HCT116 (cell line): Measurements from ENCODE around the gene ABCC10. TPM values are rescaled to one million over a fixed set of nuclear protein-coding genes. Genes with fewer than 3 reads are reported as not detected.
"Not testable (repeated sequence)": the region's sequence is repeated elsewhere in the genome, so short reads cannot be mapped to it uniquely, and the experiment has no call there.

Experiments
- ATAC-seq: fragments of 200-7000 bp; cut with Tn5 transposase; 2 replicates; pipeline ENCODE4 v1.9.1; 2020; ENCODE audit warnings: mild to moderate bottlenecking, moderate library complexity
- BruUV-seq: library from RNA; stranded (reverse); fragments of 400-500 nt; replicated peaks from 2 replicates; lab custom pipeline; 2021; lab: Mats Ljungman, UMichigan
- CTCF ChIA-PET: fragments of 300-600 bp; sonication (Branson Sonifier 250); formaldehyde crosslinking; loops from one replicate; lab custom pipeline; 2021; ENCODE audit warnings: antibody characterized with exemption; lab: Charles Lee
- POLR2A ChIA-PET: fragments of 300-600, 350-600 bp; sonication (Branson Sonifier 250); formaldehyde crosslinking; loops from one replicate; lab custom pipeline; 2021; ENCODE audit warnings: antibody characterized with exemption; lab: Charles Lee
- RAD21 ChIA-PET, 2 experiments: fragments of 300-600 bp; sonication (Branson Sonifier 250); formaldehyde crosslinking; loops; one replicate each; lab custom pipeline; 2023; ENCODE audit warnings: low total read pairs in 2 of 2; ENCODE audit not compliant: uncharacterized antibody in 2 of 2, unreplicated experiment in 2 of 2, low non-redundant PET in 1 of 2; lab: Charles Lee
- DNase-seq: peaks from one replicate; pipeline ENCODE4 v3.0.0-alpha.2; 2010; ENCODE audit warnings: low read depth, low spot score
- H2AFZ ChIP-seq: fragments of 200-600 bp; shearing (Covaris generic), sonication (generic); 2 replicates; pipeline ENCODE4 v1.6.1; 2017; ENCODE audit warnings: low read depth, mixed run types, mixed read lengths, antibody characterized with exemption, low read length; ENCODE audit not compliant: poor library complexity, severe bottlenecking
- H3K27ac ChIP-seq: 2 replicates; pipeline ENCODE4 v1.5.1; 2012; ENCODE audit warnings: low read depth, low read length
- H3K27me3 ChIP-seq: fragments of 200-600 bp; sonication (generic); 2 replicates; pipeline ENCODE4 v1.6.1; 2016; ENCODE audit warnings: mixed run types, low read length, mixed read lengths; ENCODE audit not compliant: insufficient read depth
- H3K36me3 ChIP-seq, 2 experiments: fragments of 200-500 bp in 1 of 2; fragments of 200-600 bp in 1 of 2; sonication (Bioruptor generic) in 1 of 2; sonication (generic) in 1 of 2; 2 replicates each; pipeline versions ENCODE4 v1.5.1 to v1.6.1; 2014 to 2016; ENCODE audit warnings: low read length in 2 of 2, inconsistent platforms in 1 of 2, mixed read lengths in 1 of 2, mixed run types in 1 of 2; ENCODE audit not compliant: insufficient read depth in 2 of 2, control insufficient read depth in 1 of 2
- H3K4me1 ChIP-seq, 2 experiments: fragments of 200-600 bp in 1 of 2; sonication (generic) in 1 of 2; 2 replicates each; pipeline versions ENCODE4 v1.5.1 to v1.6.1; 2012 to 2017; ENCODE audit warnings: low read length in 2 of 2, inconsistent platforms in 1 of 2, mild to moderate bottlenecking in 1 of 2, mixed read lengths in 1 of 2, mixed run types in 1 of 2, moderate library complexity in 1 of 2; ENCODE audit not compliant: insufficient read depth in 2 of 2, control insufficient read depth in 1 of 2
- H3K4me2 ChIP-seq: fragments of 200-600 bp; sonication (generic); 2 replicates; pipeline ENCODE4 v1.6.1; 2017; ENCODE audit warnings: mixed run types, low read length, mixed read lengths
- H3K4me3 ChIP-seq, 2 experiments: fragments of 200-600 bp in 1 of 2; sonication (generic) in 1 of 2; replicated peaks in 1 of 2; 2 replicates each; pipeline ENCODE4 v1.5.1; 2011 to 2016; ENCODE audit warnings: low read length in 2 of 2, control low read depth in 1 of 2, low read depth in 1 of 2, mild to moderate bottlenecking in 1 of 2, mixed read lengths in 1 of 2, mixed run types in 1 of 2
- H3K79me2 ChIP-seq: fragments of 200-600 bp; sonication (generic); 2 replicates; pipeline ENCODE4 v1.6.1; 2017; ENCODE audit warnings: mild to moderate bottlenecking, mixed run types, low read length, moderate library complexity, mixed read lengths; ENCODE audit not compliant: insufficient read depth
- H3K9ac ChIP-seq: fragments of 200-600 bp; sonication (generic); 2 replicates; pipeline ENCODE4 v1.6.1; 2016; ENCODE audit warnings: low read length, mixed read lengths
- H3K9me2 ChIP-seq: fragments of 200-600 bp; sonication (generic), shearing (Covaris generic); 2 replicates; pipeline ENCODE4 v1.6.1; 2017; ENCODE audit warnings: mixed run types, mild to moderate bottlenecking, moderate library complexity; ENCODE audit not compliant: insufficient read depth
- H3K9me3 ChIP-seq, 2 experiments: fragments of 200-500 bp in 1 of 2; fragments of 200-600 bp in 1 of 2; sonication (Bioruptor generic) in 1 of 2; sonication (generic) in 1 of 2; 2 replicates each; pipeline ENCODE4 v1.6.1; 2014 to 2017; ENCODE audit warnings: low read length in 2 of 2, mixed read lengths in 2 of 2, inconsistent platforms in 1 of 2, low read depth in 1 of 2, mild to moderate bottlenecking in 1 of 2, mixed run types in 1 of 2, moderate library complexity in 1 of 2; ENCODE audit not compliant: control insufficient read depth in 1 of 2, insufficient read depth in 1 of 2
- H4K20me1 ChIP-seq: fragments of 200-600 bp; sonication (generic), shearing (Covaris generic); 2 replicates; pipeline ENCODE4 v1.6.1; 2017; ENCODE audit warnings: mixed run types, mild to moderate bottlenecking, moderate library complexity; ENCODE audit not compliant: insufficient read depth
- ATF3 ChIP-seq: IDR thresholded peaks from 2 replicates; pipeline ENCODE4 v1.6.1; 2012
- ELF1 ChIP-seq: IDR thresholded peaks from 2 replicates; pipeline ENCODE4 v1.6.1; 2012; ENCODE audit warnings: low read depth, borderline replicate concordance
- EZH2 ChIP-seq: fragments of 200-600 bp; sonication (generic); IDR thresholded peaks from 2 replicates; pipeline ENCODE4 v1.6.1; 2017; ENCODE audit warnings: antibody characterized with exemption, mixed run types
- RAD21 ChIP-seq: IDR thresholded peaks from 2 replicates; pipeline ENCODE4 v1.6.1; 2012; ENCODE audit warnings: low read depth, mild to moderate bottlenecking
- REST ChIP-seq: IDR thresholded peaks from 2 replicates; pipeline ENCODE4 v1.6.1; 2012; ENCODE audit warnings: low read depth
- SP1 ChIP-seq: IDR thresholded peaks from 2 replicates; pipeline ENCODE4 v1.6.1; 2012; ENCODE audit warnings: low read depth
- SRF ChIP-seq: IDR thresholded peaks from 2 replicates; pipeline ENCODE4 v1.6.1; 2012; ENCODE audit warnings: low read depth
- YY1 ChIP-seq: IDR thresholded peaks from 2 replicates; pipeline ENCODE4 v1.6.1; 2011; ENCODE audit warnings: low read length, low read depth, moderate library complexity, mild to moderate bottlenecking; ENCODE audit not compliant: insufficient replicate concordance; ENCODE audit errors: extremely low read depth
- ZNF274 ChIP-seq: fragments of 200-500 bp; sonication (Bioruptor generic); IDR thresholded peaks from 2 replicates; pipeline ENCODE4 v1.6.1; 2014; ENCODE audit warnings: mild to moderate bottlenecking, low read depth, low read length, inconsistent platforms
- intact Hi-C: fragments of 100-400 bp; cut with micrococcal nuclease; formaldehyde crosslinking; loops from 2 replicates; pipeline ENCODE4 v1.10.0; 2022
- total RNA-seq: library from RNA; stranded (reverse); gene quantifications from one replicate; pipeline ENCODE4 v1.2.1, GENCODE V29; 2021; ENCODE audit not compliant: unreplicated experiment
- TF ChIP-seq, protein P1 (sequence below), 3 experiments: fragments of 200-600 bp in 1 of 3; sonication (generic) in 1 of 3; IDR thresholded peaks in 2 of 3; conservative IDR thresholded peaks in 1 of 3; 2 replicates each; pipeline ENCODE4 v1.5.1; 2012 to 2017; ENCODE audit warnings: low read depth in 2 of 3, low read length in 2 of 3, antibody characterized with exemption in 1 of 3, borderline replicate concordance in 1 of 3, control low read depth in 1 of 3, mild to moderate bottlenecking in 1 of 3, mixed read lengths in 1 of 3, mixed run types in 1 of 3, moderate library complexity in 1 of 3; ENCODE audit not compliant: insufficient read depth in 1 of 3

ABCC10 gene
- total RNA-seq, 1 experiment from 2014 or later = 29.9 TPM

GRCh38 chr6:43497689-43498088, 70.3 kb downstream of the ABCC10 start:
- Histone ChIP-seq H2AFZ (no peak overlapping the region), H3K9me3 (no peaks in the 10 kb centered on the region), H3K9ac (no peak overlapping the region), H3K27ac (no peak overlapping the region; the same call in 1 of the 2 replicates), H3K4me3 (no peak overlapping the region), H3K4me1 (peaks cover 25 to 38% of the 10 kb centered on the region in 2 experiments), H3K4me2 (no peak overlapping the region), H3K36me3 (peaks cover 5 to 38% of the 10 kb centered on the region in 2 experiments; a peak in 3 of 4 replicates), H3K9me2 (no peaks in the 10 kb centered on the region), H3K27me3 (no peaks in the 10 kb centered on the region), H3K79me2 (peaks cover 39% of the 10 kb centered on the region), H4K20me1 (no peaks in the 10 kb centered on the region)
- ATAC-seq (no peak), DNase-seq (no peak)
- TF ChIP-seq RAD21 (no peak), YY1 (no peak), ZNF274 (no peak), ELF1 (no peak), REST (no peak), SRF (no peak), EZH2 (no peak), ATF3 (no peak), SP1 (no peak)
- TF ChIP-seq, protein P1, sequence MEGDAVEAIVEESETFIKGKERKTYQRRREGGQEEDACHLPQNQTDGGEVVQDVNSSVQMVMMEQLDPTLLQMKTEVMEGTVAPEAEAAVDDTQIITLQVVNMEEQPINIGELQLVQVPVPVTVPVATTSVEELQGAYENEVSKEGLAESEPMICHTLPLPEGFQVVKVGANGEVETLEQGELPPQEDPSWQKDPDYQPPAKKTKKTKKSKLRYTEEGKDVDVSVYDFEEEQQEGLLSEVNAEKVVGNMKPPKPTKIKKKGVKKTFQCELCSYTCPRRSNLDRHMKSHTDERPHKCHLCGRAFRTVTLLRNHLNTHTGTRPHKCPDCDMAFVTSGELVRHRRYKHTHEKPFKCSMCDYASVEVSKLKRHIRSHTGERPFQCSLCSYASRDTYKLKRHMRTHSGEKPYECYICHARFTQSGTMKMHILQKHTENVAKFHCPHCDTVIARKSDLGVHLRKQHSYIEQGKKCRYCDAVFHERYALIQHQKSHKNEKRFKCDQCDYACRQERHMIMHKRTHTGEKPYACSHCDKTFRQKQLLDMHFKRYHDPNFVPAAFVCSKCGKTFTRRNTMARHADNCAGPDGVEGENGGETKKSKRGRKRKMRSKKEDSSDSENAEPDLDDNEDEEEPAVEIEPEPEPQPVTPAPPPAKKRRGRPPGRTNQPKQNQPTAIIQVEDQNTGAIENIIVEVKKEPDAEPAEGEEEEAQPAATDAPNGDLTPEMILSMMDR (IDR thresholded peaks at IDR 0.05 in 2 of 3, conservative IDR thresholded peaks at IDR 0.05 in 1 of 3; ENCODE audit: borderline replicate concordance in 1 of 3, insufficient read depth in 1 of 3, low read depth in 2 of 3, low read length in 2 of 3) = no peak
- CTCF ChIA-PET = no interaction called here
- intact Hi-C loops = loop anchor here (5.0 kb wide), 1 partner anchor 595 kb away; no protein-coding TSS in a partner anchor
- BruUV-seq = no TSS peak
- POLR2A ChIA-PET = no interaction called here
- RAD21 ChIA-PET = no interaction called here

- RAD21 ChIA-PET, H3K27me3 ChIP-seq, H3K9me2 ChIP-seq, CTCF ChIA-PET, H2AFZ ChIP-seq, H3K9me3 ChIP-seq, H3K4me3 ChIP-seq, H3K27ac ChIP-seq, POLR2A ChIA-PET, H4K20me1 ChIP-seq, H3K4me2 ChIP-seq, H3K9ac ChIP-seq, DNase-seq, ATAC-seq, BruUV-seq: not testable (repeated sequence)
- intact Hi-C loops = loop anchor here (5.0 kb wide), 1 partner anchor 596 kb away; no protein-coding TSS in a partner anchor
- peaks cover 25 to 36% of the 10 kb centered on the region in 2 experiments for H3K4me1 ChIP-seq
- peaks cover 38% of the 10 kb centered on the region for H3K79me2 ChIP-seq
- peaks cover 11 to 38% of the 10 kb centered on the region in 2 experiments; a peak in 3 of 4 replicates for H3K36me3 ChIP-seq
These were observed 71.0 kb downstream of the ABCC10 start for GRCh38 chr6:43498291-43498690.
